GM12878 (cell line): Measurements from ENCODE around the gene HK3. TPM values are rescaled to one million over a fixed set of nuclear protein-coding genes. Genes with fewer than 3 reads are reported as not detected.

Experiments
- ATAC-seq: fragments of 200-7000 bp; cut with Tn5 transposase; 3 replicates; pipeline ENCODE4 v1.9.1; 2020; ENCODE audit warnings: mild to moderate bottlenecking, moderate library complexity
- BruUV-seq: library from RNA; stranded (reverse); fragments of 400-500 nt; replicated peaks from 2 replicates; lab custom pipeline; 2021; lab: Mats Ljungman, UMichigan
- CTCF ChIA-PET: fragments of 300-600 bp; sonication (Branson Sonifier 250); formaldehyde crosslinking; extraction: SDS; loops from one replicate; lab custom pipeline; 2021; ENCODE audit warnings: inconsistent platforms; lab: Yijun Ruan, JAX
- POLR2A ChIA-PET: fragments of 350-600 bp; formaldehyde crosslinking; extraction: SDS; loops from one replicate; lab custom pipeline; 2021; ENCODE audit warnings: inconsistent platforms; lab: Charles Lee
- RAD21 ChIA-PET: fragments of 300-600 bp; sonication (Branson Sonifier 250); formaldehyde crosslinking; loops from one replicate; lab custom pipeline; 2023; ENCODE audit warnings: antibody characterized with exemption; ENCODE audit not compliant: unreplicated experiment; lab: Charles Lee
- SMC1A ChIA-PET: fragments of 300-600 bp; sonication (Branson Sonifier 250); formaldehyde crosslinking; loops from one replicate; lab custom pipeline; 2023; ENCODE audit not compliant: unreplicated experiment, uncharacterized antibody; lab: Charles Lee
- DNase-seq: peaks from one replicate; pipeline ENCODE4 v3.0.0-alpha.2; 2011; ENCODE audit warnings: low read depth, low spot score
- FAIRE-seq: peaks from 3 replicates; lab custom pipeline; 2011; peaks lifted over from hg19 to GRCh38; lab: Jason Lieb, UNC
- H2AFZ ChIP-seq: 2 replicates; pipeline ENCODE4 v1.6.0; 2011; ENCODE audit warnings: low read depth, low read length, control low read depth; ENCODE audit not compliant: control insufficient read depth
- H3K27ac ChIP-seq: 2 replicates; pipeline ENCODE4 v1.5.1; 2011; ENCODE audit warnings: control low read depth; ENCODE audit not compliant: control insufficient read depth, insufficient read depth
- H3K27me3 ChIP-seq, 2 experiments: replicated peaks in 1 of 2; 2 replicates each; pipeline versions ENCODE4 v1.6.0 to v1.6.1; 2011; ENCODE audit warnings: low read length in 1 of 2; ENCODE audit not compliant: control insufficient read depth in 2 of 2, insufficient read depth in 2 of 2
- H3K36me3 ChIP-seq, 2 experiments: 2 replicates each; pipeline ENCODE4 v1.5.1; 2011; ENCODE audit warnings: low read length in 1 of 2; ENCODE audit not compliant: control insufficient read depth in 2 of 2, insufficient read depth in 2 of 2
- H3K4me1 ChIP-seq: 2 replicates; pipeline ENCODE4 v1.6.1; 2011; ENCODE audit warnings: mild to moderate bottlenecking, low read length, moderate library complexity, mixed read lengths; ENCODE audit not compliant: control insufficient read depth, insufficient read depth
- H3K4me2 ChIP-seq: 2 replicates; pipeline ENCODE4 v1.6.0; 2011; ENCODE audit warnings: control low read depth; ENCODE audit not compliant: control insufficient read depth, insufficient read depth
- H3K4me3 ChIP-seq: fragments of 200-600 bp; sonication (generic); 2 replicates; pipeline ENCODE4 v1.5.1; 2016
- H3K79me2 ChIP-seq: 2 replicates; pipeline ENCODE4 v1.6.0; 2011; ENCODE audit warnings: low read length; ENCODE audit not compliant: control insufficient read depth, insufficient read depth
- H3K9ac ChIP-seq: 2 replicates; pipeline ENCODE4 v1.8.0; 2011; ENCODE audit warnings: low read length, control low read depth, mixed read lengths; ENCODE audit not compliant: control insufficient read depth, insufficient read depth
- H3K9me3 ChIP-seq: replicated peaks from 3 replicates; pipeline ENCODE4 v1.5.1; 2011; ENCODE audit warnings: mild to moderate bottlenecking, low read length; ENCODE audit not compliant: control insufficient read depth, insufficient read depth
- H4K20me1 ChIP-seq: 2 replicates; pipeline ENCODE4 v1.6.0; 2011; ENCODE audit not compliant: control insufficient read depth, insufficient read depth
- POLR2A ChIP-seq: IDR thresholded peaks from 2 replicates; pipeline ENCODE4 v1.6.1; 2011; ENCODE audit warnings: low read depth, mild to moderate bottlenecking, low read length
- WGBS: methylation state at CpG from one replicate; pipeline ENCODE4 v1.1.6; 2016; ENCODE audit warnings: low lambda C conversion rate; ENCODE audit not compliant: insufficient replicate concordance, insufficient coverage; ENCODE audit errors: missing lambda C conversion rate; 5-methylcytosine and 5-hydroxymethylcytosine counted together
- in situ Hi-C: fragments of 300-500 bp; cut with MboI; formaldehyde crosslinking; loops from 9 replicates; pipeline ENCODE4 v1.14.3; 2018; ENCODE audit warnings: mixed read lengths
- intact Hi-C: fragments of 100-400 bp; cut with micrococcal nuclease; formaldehyde crosslinking; loops from one replicate; pipeline ENCODE4 v1.14.2; 2022; ENCODE audit not compliant: unreplicated experiment
- polyA plus RNA-seq, 11 experiments: library from polyadenylated mRNA; depleted of rRNA in 4 of 11; unstranded in 6 of 11; stranded (reverse) in 5 of 11; fragments of >200 nt; fragmentation: Nextera tagmentation in 4 of 11; fragmentation: Illumina TruSeq in 1 of 11; extraction: Ambion mirVana in 4 of 11; extraction: Trizol in 1 of 11; gene quantifications; 1 replicate in 1 of 11; 2 replicates in 10 of 11; pipeline versions ENCODE4 v1.2.1 to v1.2.3, GENCODE V29; 2011 to 2016; ENCODE audit warnings: inconsistent platforms in 2 of 11, missing spikeins in 2 of 11, low read depth in 1 of 11
- total RNA-seq, 4 experiments: library from RNA; depleted of rRNA in 3 of 4; stranded (reverse); fragments of >200 nt in 3 of 4; fragmentation: Illumina TruSeq in 1 of 4; extraction: Trizol in 1 of 4; gene quantifications; 2 replicates each; pipeline versions ENCODE4 v1.2.1 to v1.2.3, GENCODE V29; 2013 to 2021
- TF ChIP-seq, protein P1 (sequence below): fragments of 450-650 bp; IDR thresholded peaks from 2 replicates; pipeline ENCODE4 v1.6.1; 2017; ENCODE audit warnings: mild to moderate bottlenecking, low read depth, inconsistent platforms; ENCODE audit not compliant: poor library complexity, severe bottlenecking
- TF ChIP-seq, protein P2 (sequence below): IDR thresholded peaks from 2 replicates; pipeline ENCODE4 v1.6.1; 2011; ENCODE audit warnings: low read depth, mild to moderate bottlenecking, low read length, moderate library complexity, borderline replicate concordance; ENCODE audit errors: extremely low read depth

The HK3 gene
- total and polyA plus RNA-seq, 10 of the 15 experiments (the other 5 are each of a cell fraction or from before 2014, with no cell fraction given) = 0.13 to 1.3 (median 0.26) TPM; not detected in 4

DNA sequence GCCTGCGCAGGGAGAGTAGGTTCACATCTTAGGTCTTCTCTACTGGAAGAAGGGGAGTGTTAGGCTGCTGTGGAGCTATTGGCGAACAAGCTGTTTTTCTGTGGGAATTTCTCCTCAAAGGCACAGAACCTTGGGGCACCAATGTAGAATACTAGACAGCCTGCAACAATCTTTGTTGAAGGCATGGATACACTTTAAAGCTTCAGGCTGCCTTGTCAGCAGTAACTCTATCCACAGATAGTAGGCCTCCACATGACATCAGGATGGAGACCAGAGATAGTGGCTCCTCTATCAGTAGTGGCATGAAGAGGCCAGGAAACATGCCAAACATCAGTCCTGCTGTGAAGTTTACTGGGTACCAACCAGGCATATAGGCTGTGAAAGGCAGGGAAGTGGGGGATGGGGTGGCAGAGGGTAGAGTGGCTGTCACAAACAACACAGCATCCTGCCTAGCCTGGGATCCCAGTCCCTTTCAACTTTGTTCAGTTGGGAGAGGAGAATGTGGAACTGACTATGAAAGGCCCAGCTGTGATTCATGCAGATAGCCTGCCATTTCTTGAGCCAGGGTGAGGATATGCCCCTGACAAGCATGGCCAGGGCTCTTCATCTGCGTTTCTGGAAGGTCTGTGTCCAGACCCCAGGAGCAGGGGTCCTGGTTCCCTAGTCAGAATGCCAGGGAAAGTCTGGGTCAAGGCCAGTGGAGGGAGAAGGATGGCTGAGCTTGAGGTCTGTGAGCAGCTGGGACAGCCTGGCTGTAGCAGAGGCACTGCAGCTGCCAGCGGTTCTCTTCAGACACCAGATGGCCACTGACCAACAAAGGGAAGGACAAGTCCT is 1.0 kb upstream of the HK3 start:
- in situ Hi-C loops (no loop called here), intact Hi-C loops (loop anchor here (5.0 kb wide), 1 partner anchor 238 kb away; no protein-coding TSS in a partner anchor)
- CTCF ChIA-PET = interaction anchor here (0.5 to 2.5 kb wide), 6 partner anchors 11 to 240 kb away, joined by 3 to 11 read pairs (median 4); no protein-coding TSS in a partner anchor
- no peaks in the 10 kb centered on the region for H3K79me2 ChIP-seq
- H3K4me3 ChIP-seq = no peak overlapping the region
- H3K27ac ChIP-seq = no peak overlapping the region
- 96% methylated on average over 4 of the region's 4 CpGs for WGBS
- POLR2A ChIA-PET = no interaction called here
- H2AFZ ChIP-seq = no peak overlapping the region
- no peak overlapping the region for H3K4me2 ChIP-seq
- ATAC-seq = no peak
- H3K9ac ChIP-seq = no peak overlapping the region
- no peak for DNase-seq
- H3K4me1 ChIP-seq = peaks cover 10% of the 10 kb centered on the region
- SMC1A ChIA-PET = interaction anchor here (1.0 kb wide), 1 partner anchor 242 kb away, joined by 4 read pairs; no protein-coding TSS in a partner anchor
- RAD21 ChIA-PET = no interaction called here
- BruUV-seq = no TSS peak
- no peaks in the 10 kb centered on the region for H4K20me1 ChIP-seq
- no peak for FAIRE-seq
- peaks cover 12 to 14% of the 10 kb centered on the region in 2 experiments; a peak in 3 of 4 replicates for H3K36me3 ChIP-seq
- no peaks in the 10 kb centered on the region for H3K27me3 ChIP-seq
- no peaks in the 10 kb centered on the region for H3K9me3 ChIP-seq
- TF ChIP-seq, protein P1, sequence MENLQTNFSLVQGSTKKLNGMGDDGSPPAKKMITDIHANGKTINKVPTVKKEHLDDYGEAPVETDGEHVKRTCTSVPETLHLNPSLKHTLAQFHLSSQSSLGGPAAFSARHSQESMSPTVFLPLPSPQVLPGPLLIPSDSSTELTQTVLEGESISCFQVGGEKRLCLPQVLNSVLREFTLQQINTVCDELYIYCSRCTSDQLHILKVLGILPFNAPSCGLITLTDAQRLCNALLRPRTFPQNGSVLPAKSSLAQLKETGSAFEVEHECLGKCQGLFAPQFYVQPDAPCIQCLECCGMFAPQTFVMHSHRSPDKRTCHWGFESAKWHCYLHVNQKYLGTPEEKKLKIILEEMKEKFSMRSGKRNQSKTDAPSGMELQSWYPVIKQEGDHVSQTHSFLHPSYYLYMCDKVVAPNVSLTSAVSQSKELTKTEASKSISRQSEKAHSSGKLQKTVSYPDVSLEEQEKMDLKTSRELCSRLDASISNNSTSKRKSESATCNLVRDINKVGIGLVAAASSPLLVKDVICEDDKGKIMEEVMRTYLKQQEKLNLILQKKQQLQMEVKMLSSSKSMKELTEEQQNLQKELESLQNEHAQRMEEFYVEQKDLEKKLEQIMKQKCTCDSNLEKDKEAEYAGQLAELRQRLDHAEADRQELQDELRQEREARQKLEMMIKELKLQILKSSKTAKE = no peak
- peak; percentile 47; the same call in 1 of the 2 replicates for TF ChIP-seq POLR2A

DNA sequence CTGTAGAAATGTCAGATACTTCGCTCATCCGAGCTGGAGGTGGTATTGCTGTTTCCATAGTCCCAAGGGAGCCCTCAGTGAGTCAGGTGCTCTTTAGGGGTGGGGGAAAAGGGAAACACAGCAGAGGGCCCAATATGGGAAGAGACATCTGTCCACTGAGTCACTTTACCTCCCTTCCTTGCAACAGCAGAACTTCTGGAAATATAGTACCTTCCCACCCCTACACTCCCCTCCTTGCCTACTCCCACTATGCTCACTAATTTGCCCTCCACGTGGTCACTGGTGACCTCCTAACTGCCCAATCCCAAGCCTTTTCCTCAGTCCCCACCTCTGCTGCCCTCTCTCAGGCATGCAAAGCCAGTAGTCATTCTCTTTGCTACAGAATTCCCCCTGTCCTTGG is 1.9 kb downstream of the HK3 start:
- Histone ChIP-seq H3K4me3 (no peak overlapping the region), H3K36me3 (peaks cover under 1 to 3% of the 10 kb centered on the region in 2 experiments; a peak in 2 of 4 replicates), H3K4me2 (no peak overlapping the region), H3K27me3 (no peaks in the 10 kb centered on the region; a peak in 2 of 4 replicates), H4K20me1 (no peaks in the 10 kb centered on the region), H3K9ac (no peak overlapping the region), H3K4me1 (peaks cover 6% of the 10 kb centered on the region; the same call in 1 of the 2 replicates), H2AFZ (no peak overlapping the region), H3K9me3 (no peaks in the 10 kb centered on the region), H3K79me2 (no peaks in the 10 kb centered on the region), H3K27ac (no peak overlapping the region)
- no peak for ATAC-seq
- TF ChIP-seq, protein P2, sequence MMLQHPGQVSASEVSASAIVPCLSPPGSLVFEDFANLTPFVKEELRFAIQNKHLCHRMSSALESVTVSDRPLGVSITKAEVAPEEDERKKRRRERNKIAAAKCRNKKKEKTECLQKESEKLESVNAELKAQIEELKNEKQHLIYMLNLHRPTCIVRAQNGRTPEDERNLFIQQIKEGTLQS = no peak
- CTCF ChIA-PET = interaction anchor here (1.8 kb wide), 1 partner anchor 237 kb away, joined by 9 read pairs; no protein-coding TSS in a partner anchor
- intact Hi-C loops (no loop called here), in situ Hi-C loops (no loop called here)
- SMC1A ChIA-PET = no interaction called here
- RAD21 ChIA-PET = no interaction called here
- no peak for FAIRE-seq
- POLR2A ChIA-PET = no interaction called here
- DNase-seq = no peak
- no TSS peak for BruUV-seq
- WGBS = 32% methylated on average over 3 of the region's 3 CpGs
